GM12892 (cell line): ENCODE results near the gene MTRR.

Experiments used
- POLR2A ChIP-seq: IDR thresholded peaks from 2 replicates; pipeline ENCODE4 v1.6.1; 2011; ENCODE audit warnings: low read depth, low read length, control low read depth
- TAF1 ChIP-seq: IDR thresholded peaks from 2 replicates; pipeline ENCODE4 v1.6.1; 2011; ENCODE audit warnings: low read depth, mild to moderate bottlenecking, control low read depth, low read length, borderline replicate concordance

DNA sequence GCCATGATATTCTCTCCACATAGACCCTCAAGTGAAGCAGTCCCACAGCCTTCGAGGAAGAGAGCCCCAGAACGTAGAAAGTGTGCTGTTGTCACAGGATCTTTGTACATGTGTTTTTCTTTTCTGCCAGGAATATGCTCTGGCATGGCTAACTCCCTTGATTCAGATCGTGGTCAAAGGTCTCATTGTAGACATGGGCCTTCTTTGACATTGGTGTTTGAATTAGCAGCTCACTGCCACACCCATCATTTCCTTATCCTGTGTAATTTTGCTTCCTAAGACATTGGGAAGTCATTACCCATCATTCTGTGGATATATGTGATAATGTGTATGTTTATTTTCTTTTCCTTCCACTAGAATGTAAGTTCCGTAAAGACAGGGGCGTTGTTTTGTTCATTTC is 25.5 kb downstream of the MTRR start:
- no peak for TF ChIP-seq POLR2A
- no peak for TF ChIP-seq TAF1
